ENCODE results near the gene ACP7. TPM values are rescaled to one million over a fixed set of nuclear protein-coding genes. Genes with fewer than 3 reads are reported as not detected.

ACP7 gene
- total RNA-seq, 1 experiment from 2014 or later = not detected

DNA sequence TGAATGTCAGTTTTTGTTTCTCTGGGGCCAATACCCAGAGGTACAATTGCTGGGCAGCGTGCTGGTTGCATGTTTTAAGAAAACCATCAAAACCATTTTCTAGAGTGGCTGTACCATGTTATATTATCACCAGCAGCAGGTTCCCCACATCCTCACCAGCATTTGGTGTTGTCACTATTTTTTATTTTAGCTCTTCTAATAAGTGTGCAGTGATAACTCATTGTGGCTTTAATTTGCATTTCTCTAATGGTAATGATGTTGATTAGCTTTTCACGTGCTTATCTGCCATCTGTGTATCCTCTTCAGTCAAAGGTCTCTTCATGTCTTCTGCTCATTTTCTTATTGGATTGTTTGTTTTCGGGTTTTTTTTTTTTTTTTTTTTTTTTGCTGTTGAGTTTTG lies 63.3 kb downstream of the ACP7 start:
- H3K27me3 ChIP-seq (replicated peaks) = no peaks in the 10 kb centered on the region

DNA sequence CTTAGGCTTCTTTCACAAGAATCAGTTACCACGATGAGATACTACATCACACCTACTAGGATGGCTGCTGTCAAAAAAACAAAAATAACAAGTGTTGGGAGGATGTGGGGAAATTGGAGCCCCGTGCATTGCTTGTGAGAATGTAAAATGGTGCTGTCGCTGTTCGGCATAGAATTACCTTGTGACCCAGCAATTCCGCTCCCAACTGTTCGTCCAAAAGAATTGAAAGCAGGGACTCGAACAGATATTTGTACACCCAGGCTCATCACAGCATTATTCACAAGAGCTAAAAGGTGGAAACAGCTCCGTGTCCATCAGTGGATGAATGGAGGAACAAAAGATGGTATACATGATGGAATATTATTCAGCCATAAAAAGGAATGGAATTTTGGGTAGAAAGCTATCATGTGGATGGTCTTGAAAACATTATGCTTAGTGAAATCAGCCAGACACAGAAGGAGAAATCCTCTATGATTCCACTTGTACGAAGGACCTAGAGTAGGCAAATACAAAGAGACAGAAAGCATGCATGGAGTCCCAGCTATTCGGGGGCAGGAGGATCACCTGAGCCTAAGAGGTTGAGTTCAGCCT lies 64.9 kb downstream of the ACP7 start:
- H3K27ac ChIP-seq = no peak overlapping the region
- no peak for DNase-seq (ENCODE audit: low read depth in 1 of 2, low spot score in 2 of 2)
- no peaks in the 10 kb centered on the region for H3K4me1 ChIP-seq (replicated peaks)
- H3K36me3 ChIP-seq = peaks cover 7% of the 10 kb centered on the region
- H3K9me3 ChIP-seq (replicated peaks) = no peaks in the 10 kb centered on the region
- no peak overlapping the region for H3K4me3 ChIP-seq
- H3K27me3 ChIP-seq (replicated peaks) = no peaks in the 10 kb centered on the region

More for the DNA sequence above, 63.3 kb downstream of the ACP7 start:
- Histone ChIP-seq H3K9me3 (replicated peaks) (no peaks in the 10 kb centered on the region), H3K4me3 (no peak overlapping the region), H3K4me1 (replicated peaks) (no peaks in the 10 kb centered on the region), H3K27ac (no peak overlapping the region), H3K36me3 (peaks cover 5% of the 10 kb centered on the region; the same call in 1 of the 2 replicates)
- DNase-seq (ENCODE audit: low read depth in 1 of 2, low spot score in 2 of 2) = no peak

DNA sequence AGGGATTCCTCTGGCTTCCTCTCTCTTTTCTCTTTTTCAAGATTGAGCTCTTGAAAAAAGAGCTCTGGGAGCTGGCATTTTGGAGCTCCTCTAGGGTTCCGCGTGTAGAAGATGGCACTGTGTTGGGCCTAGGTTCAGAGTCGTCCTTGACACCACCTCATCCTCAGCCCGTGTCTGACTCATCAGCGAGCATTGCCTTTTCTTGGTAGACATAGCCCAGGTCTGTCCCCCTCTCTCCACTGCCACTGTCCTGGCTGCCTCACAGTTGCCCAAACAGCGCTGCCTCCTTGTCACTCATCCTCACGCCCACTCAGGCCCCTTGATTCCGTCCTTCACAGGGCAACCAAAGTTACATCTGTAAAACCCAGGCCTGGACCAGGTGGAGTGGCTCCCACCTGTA lies 66.1 kb downstream of the ACP7 start:
- H3K27ac ChIP-seq = no peak overlapping the region
- no peaks in the 10 kb centered on the region for H3K27me3 ChIP-seq (replicated peaks)
- no peak overlapping the region for H3K4me3 ChIP-seq
- DNase-seq (ENCODE audit: low read depth in 1 of 2, low spot score in 2 of 2) = no peak
- H3K36me3 ChIP-seq = peaks cover 7% of the 10 kb centered on the region
- H3K4me1 ChIP-seq (replicated peaks) = no peaks in the 10 kb centered on the region
- H3K9me3 ChIP-seq (replicated peaks) = no peaks in the 10 kb centered on the region

DNA sequence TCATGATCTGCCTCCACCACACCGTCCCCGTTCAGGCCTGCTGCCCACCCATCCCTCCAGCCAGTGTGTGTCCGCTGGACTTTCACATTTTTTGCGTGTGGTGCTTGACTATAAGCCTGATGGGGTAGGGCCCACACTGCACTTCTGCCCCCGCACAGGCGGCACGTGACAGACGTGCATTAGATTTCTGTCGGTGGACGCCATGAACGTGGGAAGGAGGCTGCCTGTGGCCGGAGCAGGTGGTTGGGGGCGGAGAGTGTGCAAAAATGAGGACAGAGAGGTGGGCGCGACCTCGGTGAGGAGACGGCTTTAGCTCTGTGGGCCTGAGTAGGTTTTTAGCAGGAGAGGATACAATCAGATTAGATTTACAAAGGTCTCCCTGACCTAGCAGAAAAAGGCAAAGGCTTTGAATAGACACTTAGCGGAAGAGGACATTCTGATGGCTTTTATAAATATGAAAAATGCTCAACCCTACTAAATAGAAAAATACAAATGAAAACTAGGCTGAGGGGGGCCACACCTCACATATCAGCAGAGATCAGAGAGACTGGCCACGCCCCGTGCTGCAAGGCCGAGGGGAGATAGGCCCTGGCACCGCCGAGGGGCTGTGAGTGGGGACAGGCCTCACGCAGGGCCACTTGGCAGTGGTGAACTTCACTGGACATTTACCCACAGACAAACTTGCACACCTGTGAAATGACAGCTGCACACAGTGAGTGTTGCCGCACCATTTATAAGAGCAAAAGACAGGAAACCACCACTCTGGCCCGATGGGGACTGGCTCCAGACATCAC lies 66.8 kb downstream of the ACP7 start:
- Histone ChIP-seq H3K27ac (no peak overlapping the region), H3K36me3 (peaks cover 10% of the 10 kb centered on the region), H3K4me3 (no peak overlapping the region), H3K9me3 (replicated peaks) (no peaks in the 10 kb centered on the region), H3K27me3 (replicated peaks) (no peaks in the 10 kb centered on the region), H3K4me1 (replicated peaks) (no peaks in the 10 kb centered on the region)
- no peak for DNase-seq (ENCODE audit: low read depth in 1 of 2, low spot score in 2 of 2)

DNA sequence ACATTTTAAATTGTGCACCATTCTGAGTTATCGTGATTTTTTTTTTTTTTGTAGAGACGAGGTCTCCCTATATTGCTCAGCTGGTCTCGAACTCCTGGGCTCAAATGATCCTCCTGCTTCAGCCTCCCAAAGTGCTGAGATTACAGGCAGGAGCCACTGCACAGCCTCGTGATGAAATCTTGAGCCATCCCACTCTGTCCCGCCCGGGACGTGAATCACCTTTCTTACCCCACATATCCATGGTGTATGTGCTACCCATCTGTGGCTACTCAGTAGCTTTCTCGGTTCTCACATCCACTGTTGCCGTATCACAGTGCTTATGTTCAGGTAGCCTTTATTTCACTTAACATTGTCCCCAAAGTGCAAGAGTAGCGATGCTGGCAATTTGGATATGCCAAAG lies 67.9 kb downstream of the ACP7 start:
- no peak overlapping the region for H3K4me3 ChIP-seq
- peaks cover 3% of the 10 kb centered on the region for H3K4me1 ChIP-seq (replicated peaks)
- DNase-seq (ENCODE audit: low read depth in 1 of 2, low spot score in 2 of 2) = no peak
- peaks cover 10% of the 10 kb centered on the region for H3K36me3 ChIP-seq
- H3K9me3 ChIP-seq (replicated peaks) = no peaks in the 10 kb centered on the region
- no peak overlapping the region for H3K27ac ChIP-seq
- H3K27me3 ChIP-seq (replicated peaks) = no peaks in the 10 kb centered on the region

DNA sequence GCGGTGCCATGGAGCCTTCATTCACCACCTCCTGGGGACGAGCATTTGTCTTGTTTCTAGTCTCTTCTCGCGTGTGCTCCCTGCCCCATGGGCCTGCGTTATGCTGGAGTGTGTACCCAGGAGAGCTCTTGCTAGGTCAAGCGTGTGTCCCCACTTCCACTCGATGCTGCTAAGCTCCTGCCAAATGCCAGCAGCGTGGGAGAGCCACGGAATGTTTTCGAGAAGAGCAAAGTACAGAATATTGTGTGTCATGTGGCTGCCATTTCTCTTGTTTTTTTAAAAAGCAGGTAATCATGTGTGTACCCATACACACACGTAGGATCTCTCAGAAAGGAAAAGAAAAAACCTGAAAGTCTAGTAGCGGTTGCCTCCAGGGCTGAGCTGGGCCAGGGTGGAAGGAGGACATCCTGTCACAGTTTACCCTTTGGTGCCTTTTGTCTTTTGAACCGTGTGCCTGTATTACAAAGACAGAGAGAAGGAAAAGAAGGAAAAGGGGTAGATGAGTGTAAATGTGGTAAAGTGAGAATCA lies 70.0 kb downstream of the ACP7 start:
- DNase-seq (ENCODE audit: low read depth in 1 of 2, low spot score in 2 of 2) = no peak
- peaks cover 7% of the 10 kb centered on the region for H3K4me1 ChIP-seq (replicated peaks)
- H3K27ac ChIP-seq = no peak overlapping the region
- H3K36me3 ChIP-seq = peaks cover 10% of the 10 kb centered on the region
- no peaks in the 10 kb centered on the region for H3K9me3 ChIP-seq (replicated peaks)
- no peak overlapping the region for H3K4me3 ChIP-seq
- no peaks in the 10 kb centered on the region for H3K27me3 ChIP-seq (replicated peaks)

DNA sequence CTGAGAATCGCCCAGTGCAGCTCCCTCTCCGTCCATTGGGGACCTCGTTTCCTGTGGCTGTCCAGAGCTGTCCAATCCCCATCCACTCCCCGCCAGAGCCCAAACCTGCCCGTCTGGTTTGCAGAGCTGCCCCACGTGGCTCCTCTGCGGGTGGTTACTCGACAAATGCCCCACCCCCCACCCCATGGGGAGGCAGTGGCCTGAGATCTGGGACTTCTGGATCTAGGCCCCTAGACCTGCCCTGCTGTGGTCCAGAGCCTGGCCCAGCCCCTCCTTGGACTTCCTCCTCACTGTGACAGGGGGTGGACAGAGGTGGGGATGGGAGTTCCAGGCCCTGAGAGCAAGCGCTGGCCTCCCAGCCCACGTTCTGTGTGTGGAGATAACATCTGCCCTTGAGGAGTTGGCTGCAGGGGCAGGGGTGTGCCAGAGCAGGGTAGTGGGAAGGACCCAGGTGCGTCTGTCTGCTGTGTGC lies 70.5 kb downstream of the ACP7 start:
- H3K27ac ChIP-seq = no peak overlapping the region
- no peak overlapping the region for H3K4me3 ChIP-seq
- no peaks in the 10 kb centered on the region for H3K9me3 ChIP-seq (replicated peaks)
- peaks cover 8% of the 10 kb centered on the region; the same call in 1 of the 2 replicates for H3K36me3 ChIP-seq
- H3K27me3 ChIP-seq (replicated peaks) = no peaks in the 10 kb centered on the region
- H3K4me1 ChIP-seq (replicated peaks) = peaks cover 7% of the 10 kb centered on the region
- no peak for DNase-seq (ENCODE audit: low read depth in 1 of 2, low spot score in 2 of 2)

DNA sequence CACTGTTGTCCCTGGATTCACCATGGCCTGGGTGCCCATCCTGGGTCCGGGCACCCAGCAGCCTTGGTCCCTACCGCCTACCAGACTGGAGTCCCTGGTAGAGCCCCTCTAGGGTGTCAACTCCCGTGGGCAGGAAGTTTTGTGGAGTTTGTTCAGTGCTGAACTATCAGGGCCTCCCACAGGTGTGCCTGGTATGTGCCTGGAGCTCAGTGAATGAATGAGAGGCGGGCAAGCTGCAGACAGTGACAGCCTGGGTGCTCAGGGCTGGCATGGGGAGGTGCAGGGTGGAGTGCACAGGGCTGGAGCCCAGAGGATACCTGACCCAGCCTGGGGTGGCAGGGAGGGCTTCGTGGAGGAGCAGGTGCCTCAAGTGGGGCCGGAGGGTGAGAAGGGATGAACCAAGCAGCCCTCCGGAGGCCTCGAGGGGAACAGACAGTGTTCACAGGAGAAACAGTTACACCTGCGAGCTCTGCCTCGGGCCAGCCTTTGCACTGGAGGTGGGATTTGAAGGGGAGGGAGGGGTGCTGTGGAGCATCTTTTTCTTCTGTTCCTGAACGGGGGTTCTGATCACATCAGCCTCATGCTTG lies 71.0 kb downstream of the ACP7 start:
- H3K27ac ChIP-seq = no peak overlapping the region
- peaks cover 7% of the 10 kb centered on the region for H3K4me1 ChIP-seq (replicated peaks)

DNA sequence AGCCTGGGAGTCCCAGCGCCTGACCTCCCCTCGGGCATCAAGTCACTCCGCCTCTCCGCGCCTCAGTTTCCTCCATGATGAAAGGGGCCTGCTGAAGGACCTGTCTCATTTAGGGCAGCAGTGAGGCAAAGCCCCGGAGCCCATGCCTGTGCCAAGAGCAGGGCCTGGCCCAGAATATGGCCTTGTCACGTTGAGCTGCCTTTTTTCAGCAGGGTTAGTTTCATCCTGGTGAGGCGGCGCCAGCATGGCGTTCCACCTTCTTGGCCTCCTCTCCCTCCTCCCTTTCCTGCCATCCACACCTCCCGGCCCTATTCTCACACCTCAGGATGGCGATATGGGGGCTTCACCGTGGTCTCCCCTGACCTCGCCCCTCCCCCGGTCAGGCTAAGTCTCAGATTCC lies 71.6 kb downstream of the ACP7 start:
- H3K27ac ChIP-seq = no peak overlapping the region
- H3K4me1 ChIP-seq (replicated peaks) = peaks cover 7% of the 10 kb centered on the region

More for the DNA sequence above, 71.0 kb downstream of the ACP7 start:
- no peak for DNase-seq (ENCODE audit: low read depth in 1 of 2, low spot score in 2 of 2)
- H3K4me3 ChIP-seq = no peak overlapping the region
- no peaks in the 10 kb centered on the region for H3K27me3 ChIP-seq (replicated peaks)
- H3K9me3 ChIP-seq (replicated peaks) = no peaks in the 10 kb centered on the region
- peaks cover 8% of the 10 kb centered on the region; the same call in 1 of the 2 replicates for H3K36me3 ChIP-seq

DNA sequence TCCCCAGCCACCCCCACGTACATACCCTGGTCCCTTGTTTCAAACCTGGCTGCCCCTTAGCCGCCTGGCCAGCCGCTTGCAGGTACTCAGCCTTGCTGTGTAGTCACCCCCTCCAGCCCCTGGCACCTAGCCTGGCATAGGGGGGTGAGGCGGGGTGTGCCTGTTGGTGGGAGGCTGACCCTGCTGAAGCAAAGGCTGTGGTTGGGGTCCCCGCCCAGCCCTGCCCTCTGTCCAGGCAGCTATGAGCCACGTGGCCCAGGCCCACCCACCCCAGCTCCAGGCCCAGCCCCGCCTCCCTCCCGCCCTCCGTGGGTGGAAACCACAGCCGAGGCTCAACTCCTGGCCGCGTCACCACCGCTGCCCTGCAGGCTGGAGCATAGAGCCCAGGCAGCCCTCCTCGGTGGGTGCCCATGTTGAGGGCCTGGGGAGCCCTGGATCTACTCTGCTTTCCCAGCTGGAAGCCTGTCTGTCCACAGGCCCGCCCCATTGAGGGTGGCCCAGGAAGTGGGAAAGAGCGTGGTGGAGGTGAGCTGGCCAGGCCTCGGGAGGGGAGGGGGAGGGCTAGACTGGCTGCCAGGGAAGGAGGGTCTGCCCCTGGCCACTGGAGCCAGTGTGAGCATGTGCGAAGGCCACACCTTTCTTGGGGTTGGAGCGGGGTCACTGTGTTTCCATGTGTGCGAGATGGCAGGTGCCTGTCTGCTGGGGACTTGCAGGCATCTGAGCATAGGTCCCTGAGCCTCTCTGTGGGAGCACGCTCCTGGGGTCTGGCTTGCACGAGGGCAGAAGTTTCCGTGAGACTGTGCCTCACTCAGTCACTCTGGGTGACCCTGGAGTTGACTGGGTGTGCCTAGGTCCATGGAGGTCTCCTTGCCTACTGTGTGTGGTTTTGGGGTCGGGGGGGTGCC lies 72.4 kb downstream of the ACP7 start:
- peaks cover 7% of the 10 kb centered on the region for H3K4me1 ChIP-seq (replicated peaks)
- no peak overlapping the region for H3K27ac ChIP-seq
- H3K36me3 ChIP-seq = peaks cover 8% of the 10 kb centered on the region; the same call in 1 of the 2 replicates
- no peak overlapping the region for H3K4me3 ChIP-seq
- no peak for DNase-seq (ENCODE audit: low read depth in 1 of 2, low spot score in 2 of 2)
- no peaks in the 10 kb centered on the region for H3K27me3 ChIP-seq (replicated peaks)
- H3K9me3 ChIP-seq (replicated peaks) = no peaks in the 10 kb centered on the region

More for the DNA sequence above, 71.6 kb downstream of the ACP7 start:
- Histone ChIP-seq H3K9me3 (replicated peaks) (no peaks in the 10 kb centered on the region), H3K27me3 (replicated peaks) (no peaks in the 10 kb centered on the region), H3K4me3 (no peak overlapping the region), H3K36me3 (peaks cover 8% of the 10 kb centered on the region; the same call in 1 of the 2 replicates)
- no peak for DNase-seq (ENCODE audit: low read depth in 1 of 2, low spot score in 2 of 2)

DNA sequence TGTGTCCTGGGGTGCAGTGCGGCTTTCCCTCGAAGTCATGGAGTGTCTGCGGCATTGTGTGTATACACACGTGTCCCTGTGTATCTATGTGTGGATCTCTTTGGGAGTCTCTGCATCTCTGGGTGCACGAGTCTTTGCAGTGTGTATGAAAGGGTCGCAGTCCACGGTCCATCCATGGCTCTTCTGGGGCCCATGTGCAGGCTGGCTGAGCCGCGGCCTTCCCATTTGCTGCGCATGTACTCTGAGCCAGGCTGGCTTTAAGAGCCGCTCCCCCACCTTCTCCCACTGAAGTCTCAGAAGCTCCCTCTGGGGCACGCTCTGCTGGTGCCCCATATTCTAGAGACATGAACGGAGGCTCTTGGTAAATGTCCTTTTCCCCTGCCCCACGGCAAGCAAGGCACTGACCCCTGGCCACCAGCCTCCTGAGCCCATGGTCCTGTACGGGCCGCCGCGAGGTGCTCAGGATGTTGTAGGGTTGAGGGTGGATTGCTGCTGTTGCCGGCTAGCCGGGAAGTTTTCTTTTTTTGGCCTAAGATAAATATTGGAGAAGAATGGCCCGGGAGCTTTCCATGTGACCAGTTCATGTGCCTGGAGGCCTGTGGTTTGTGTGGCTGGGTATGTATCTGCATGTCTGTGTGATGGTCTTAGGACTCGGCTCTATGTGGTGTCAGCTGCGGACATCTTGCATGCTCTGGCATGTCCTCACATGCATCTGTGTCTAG lies 73.3 kb downstream of the ACP7 start:
- no peak overlapping the region for H3K27ac ChIP-seq
- H3K36me3 ChIP-seq = peaks cover 8% of the 10 kb centered on the region; the same call in 1 of the 2 replicates
- DNase-seq (ENCODE audit: low read depth in 1 of 2, low spot score in 2 of 2) = no peak
- H3K4me1 ChIP-seq (replicated peaks) = peaks cover 7% of the 10 kb centered on the region
- no peaks in the 10 kb centered on the region for H3K27me3 ChIP-seq (replicated peaks)
- no peak overlapping the region for H3K4me3 ChIP-seq
- no peaks in the 10 kb centered on the region for H3K9me3 ChIP-seq (replicated peaks)

DNA sequence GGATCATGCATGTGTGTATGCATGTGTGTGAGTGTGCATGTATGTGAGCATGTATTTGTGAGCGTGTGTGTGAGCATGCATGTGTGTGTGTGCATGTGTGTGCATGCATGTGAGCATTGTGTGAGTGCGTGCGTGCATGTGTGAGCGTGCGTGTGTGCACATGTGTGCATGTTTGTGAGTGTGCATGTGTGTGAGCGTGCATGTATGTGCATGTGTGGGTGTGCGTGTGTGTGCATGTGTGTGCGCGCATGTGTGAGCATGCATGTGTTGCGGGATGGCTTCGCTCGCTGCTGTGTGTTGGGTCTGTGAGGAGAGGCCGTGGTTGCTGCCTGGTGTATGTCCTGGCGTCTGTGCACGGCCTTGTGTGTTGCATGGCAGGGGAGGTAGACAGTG lies 73.8 kb downstream of the ACP7 start:
- no peaks in the 10 kb centered on the region for H3K27me3 ChIP-seq (replicated peaks)
- peaks cover 7% of the 10 kb centered on the region for H3K4me1 ChIP-seq (replicated peaks)
- no peak overlapping the region for H3K27ac ChIP-seq
- DNase-seq (ENCODE audit: low read depth in 1 of 2, low spot score in 2 of 2) = no peak
- peaks cover 8% of the 10 kb centered on the region; the same call in 1 of the 2 replicates for H3K36me3 ChIP-seq
- H3K4me3 ChIP-seq = no peak overlapping the region
- H3K9me3 ChIP-seq (replicated peaks) = no peaks in the 10 kb centered on the region

Data from SJSA1 (cell line).